ENCODE data around the gene MBP.

- no peak for TF ChIP-seq CTCF (IDR thresholded peaks at IDR 0.05)
- no peak for TF ChIP-seq POLR2A (IDR thresholded peaks at IDR 0.05)
Measured at GRCh38 chr18:76983613-76984051, 149.0 kb downstream of the MBP start.

Data from thyroid gland (tissue), 4 donors.